Endodermal cell (in vitro differentiated cells): ENCODE data around the gene KDM2A. TPM values are rescaled to one million over a fixed set of nuclear protein-coding genes. Genes with fewer than 3 reads are reported as not detected.

Experiments
- DNase-seq: peaks from one replicate; pipeline ENCODE4 v3.0.0-alpha.2; 2017
- H3K27ac ChIP-seq: 2 replicates; pipeline ENCODE4 v1.5.1; 2013; ENCODE audit warnings: mild to moderate bottlenecking, low read depth, low read length, moderate library complexity
- H3K27me3 ChIP-seq: 2 replicates; pipeline ENCODE4 v1.6.1; 2013; ENCODE audit warnings: mild to moderate bottlenecking, low read length, moderate library complexity; ENCODE audit not compliant: insufficient read depth, control insufficient read depth, poor library complexity, severe bottlenecking
- H3K36me3 ChIP-seq: 2 replicates; pipeline ENCODE4 v1.7.0; 2013; ENCODE audit warnings: mild to moderate bottlenecking, low read length, moderate library complexity; ENCODE audit not compliant: control insufficient read depth, insufficient read depth
- H3K4me1 ChIP-seq: one replicate; pipeline ENCODE4 v1.7.0; 2013; ENCODE audit warnings: low read length; ENCODE audit not compliant: control insufficient read depth, insufficient read depth
- H3K4me3 ChIP-seq: 2 replicates; pipeline ENCODE4 v1.5.1; 2013; ENCODE audit warnings: mild to moderate bottlenecking, low read length, moderate library complexity
- H3K9ac ChIP-seq: 2 replicates; pipeline ENCODE4 v1.6.1; 2013; ENCODE audit warnings: mild to moderate bottlenecking, low read length, moderate library complexity; ENCODE audit not compliant: poor library complexity, severe bottlenecking; ENCODE audit errors: extremely low read depth
- H3K9me3 ChIP-seq: 2 replicates; pipeline ENCODE4 v1.6.1; 2013; ENCODE audit warnings: mild to moderate bottlenecking, low read length, moderate library complexity; ENCODE audit not compliant: control insufficient read depth
- H3K27ac Mint-ChIP-seq: 2 replicates; pipeline ENCODE4 v1.8.0; 2020; ENCODE audit warnings: mixed read lengths
- H3K27me3 Mint-ChIP-seq: 2 replicates; pipeline ENCODE4 v1.8.0; 2021; ENCODE audit warnings: mild to moderate bottlenecking, mixed read lengths; ENCODE audit not compliant: insufficient read depth
- H3K36me3 Mint-ChIP-seq: 2 replicates; pipeline ENCODE4 v1.8.0; 2020; ENCODE audit warnings: low read depth, mixed read lengths
- H3K4me1 Mint-ChIP-seq: 2 replicates; pipeline ENCODE4 v1.8.0; 2020; ENCODE audit warnings: mixed read lengths
- H3K4me3 Mint-ChIP-seq: 2 replicates; pipeline ENCODE4 v1.8.0; 2020; ENCODE audit warnings: mild to moderate bottlenecking, moderate library complexity, mixed read lengths
- H3K9me3 Mint-ChIP-seq: 2 replicates; pipeline ENCODE4 v1.8.0; 2020; ENCODE audit warnings: mild to moderate bottlenecking, mixed read lengths
- CTCF ChIP-seq: fragments of 200-600 bp; sonication (generic); conservative IDR thresholded peaks from 2 replicates; pipeline ENCODE4 v1.5.0; 2021; ENCODE audit warnings: antibody characterized with exemption, mild to moderate bottlenecking
- WGBS, 2 experiments: methylation state at CpG; one replicate each; pipeline versions ENCODE4 v1.1.5 to v1.1.7; 2013; ENCODE audit warnings: missing lambda C conversion rate in 2 of 2, mixed read lengths in 1 of 2; ENCODE audit not compliant: insufficient coverage in 1 of 2, insufficient read length in 1 of 2; 5-methylcytosine and 5-hydroxymethylcytosine counted together
- total RNA-seq, 2 donors: library from RNA; stranded (reverse); fragmentation: NEBNext Ultra II Directional in 1 of 2; extraction: Animal tissue kit (Norgen Biotek cat#: 25700) in 1 of 2; gene quantifications; 2 replicates in 1 of 2; 3 replicates in 1 of 2; pipeline ENCODE4 v1.2.1, GENCODE V29; 2021

KDM2A gene
- total RNA-seq, 2 donors from 2014 or later, result 59.4 to 75.4 TPM

- no peaks in the 10 kb centered on the region for H3K27me3 Mint-ChIP-seq
- WGBS, 2 experiments, result 97 to 100% methylated on average over 2 to 4 of the region's 4 CpGs
Observed at GRCh38 chr11:67153971-67154370, 34.9 kb downstream of the KDM2A start.

GRCh38 chr11:67154726-67155125 is 35.7 kb downstream of the KDM2A start:
- Mint-ChIP-seq H3K4me3 (no peak overlapping the region), H3K4me1 (no peaks in the 10 kb centered on the region), H3K27me3 (no peaks in the 10 kb centered on the region), H3K36me3 (peaks cover 41% of the 10 kb centered on the region), H3K27ac (no peak overlapping the region), H3K9me3 (no peaks in the 10 kb centered on the region)
- 96% methylated on average over 2 of the region's 2 CpGs; no CpG with 5 or more reads in 1 of the 2 experiments for WGBS, 2 experiments
- H3K36me3 ChIP-seq, result peaks cover 35% of the 10 kb centered on the region
- no peak for DNase-seq
- no peak overlapping the region for H3K27ac ChIP-seq
- H3K9me3 ChIP-seq, result no peaks in the 10 kb centered on the region
- H3K4me3 ChIP-seq, result no peak overlapping the region
- H3K4me1 ChIP-seq, result no peaks in the 10 kb centered on the region
- no peaks in the 10 kb centered on the region for H3K27me3 ChIP-seq
- H3K9ac ChIP-seq, result no peak overlapping the region
- no peak for TF ChIP-seq CTCF

More at GRCh38 chr11:67153971-67154370, 34.9 kb downstream of the KDM2A start:
- no peaks in the 10 kb centered on the region for H3K4me1 Mint-ChIP-seq
- no peaks in the 10 kb centered on the region for H3K9me3 Mint-ChIP-seq
- H3K4me3 ChIP-seq, result no peak overlapping the region
- no peak overlapping the region for H3K27ac ChIP-seq
- H3K27me3 ChIP-seq, result no peaks in the 10 kb centered on the region
- H3K9me3 ChIP-seq, result no peaks in the 10 kb centered on the region
- TF ChIP-seq CTCF, result no peak
- H3K36me3 ChIP-seq, result peaks cover 39% of the 10 kb centered on the region
- no peak overlapping the region for H3K27ac Mint-ChIP-seq
- H3K4me3 Mint-ChIP-seq, result no peak overlapping the region
- H3K9ac ChIP-seq, result no peak overlapping the region
- H3K4me1 ChIP-seq, result no peaks in the 10 kb centered on the region
- DNase-seq, result no peak
- H3K36me3 Mint-ChIP-seq, result peaks cover 44% of the 10 kb centered on the region

- 100% methylated on average over 2 of the region's 4 CpGs; no CpG with 5 or more reads in 1 of the 2 experiments for WGBS, 2 experiments
- TF ChIP-seq CTCF, result no peak
Observed at GRCh38 chr11:67157691-67158090, 38.6 kb downstream of the KDM2A start.

More at GRCh38 chr11:67157691-67158090, 38.6 kb downstream of the KDM2A start:
- Histone ChIP-seq H3K27ac (no peak overlapping the region), H3K9me3 (no peaks in the 10 kb centered on the region), H3K36me3 (peaks cover 22% of the 10 kb centered on the region), H3K9ac (no peak overlapping the region), H3K4me3 (no peak overlapping the region), H3K4me1 (no peaks in the 10 kb centered on the region), H3K27me3 (no peaks in the 10 kb centered on the region)
- no peak for DNase-seq
- no peaks in the 10 kb centered on the region for H3K27me3 Mint-ChIP-seq
- H3K4me1 Mint-ChIP-seq, result peaks cover 2% of the 10 kb centered on the region
- peaks cover 24% of the 10 kb centered on the region for H3K36me3 Mint-ChIP-seq
- no peaks in the 10 kb centered on the region for H3K9me3 Mint-ChIP-seq
- H3K27ac Mint-ChIP-seq, result no peak overlapping the region
- H3K4me3 Mint-ChIP-seq, result no peak overlapping the region
